Liver (tissue), 9 donors: ENCODE data around the gene IL2RA. TPM values are rescaled to one million over a fixed set of nuclear protein-coding genes. Genes with fewer than 3 reads are reported as not detected.
A peak's percentile ranks its signal among the peaks of the same experiment; 100 is the strongest.

ENCODE experiments used
- DNase-seq: peaks from one replicate; pipeline ENCODE4 v3.0.0-alpha.2; 2017; ENCODE audit warnings: low spot score
- H3K27ac ChIP-seq, 2 donors: one replicate each; pipeline ENCODE4 v1.7.0; 2013; ENCODE audit warnings: inconsistent platforms in 2 of 2, low read length in 2 of 2, control low read depth in 1 of 2, low read depth in 1 of 2, mild to moderate bottlenecking in 1 of 2
- H3K27me3 ChIP-seq, 4 donors: one replicate each; pipeline versions ENCODE4 v1.6.1 to v1.7.0; 2013; ENCODE audit warnings: low read length in 3 of 4, inconsistent platforms in 1 of 4, mild to moderate bottlenecking in 1 of 4, moderate library complexity in 1 of 4; ENCODE audit not compliant: control insufficient read depth in 4 of 4, insufficient read depth in 4 of 4
- H3K36me3 ChIP-seq, 4 donors: one replicate each; pipeline versions ENCODE4 v1.6.1 to v1.7.0; 2013; ENCODE audit warnings: low read length in 3 of 4, mild to moderate bottlenecking in 3 of 4, low read depth in 1 of 4, moderate library complexity in 1 of 4; ENCODE audit not compliant: control insufficient read depth in 4 of 4, insufficient read depth in 3 of 4
- H3K4me1 ChIP-seq, 4 donors: one replicate each; pipeline versions ENCODE4 v1.6.1 to v1.7.0; 2013; ENCODE audit warnings: low read length in 3 of 4, mild to moderate bottlenecking in 3 of 4, moderate library complexity in 1 of 4; ENCODE audit not compliant: control insufficient read depth in 4 of 4, insufficient read depth in 4 of 4
- H3K4me3 ChIP-seq, 3 donors: one replicate each; pipeline versions ENCODE4 v1.6.1 to v1.7.0; 2013; ENCODE audit warnings: low read length in 3 of 3, control low read depth in 1 of 3, low read depth in 1 of 3, mild to moderate bottlenecking in 1 of 3
- H3K9ac ChIP-seq, 2 donors: one replicate each; pipeline ENCODE4 v1.7.0; 2013; ENCODE audit warnings: low read length in 2 of 2, mild to moderate bottlenecking in 2 of 2, moderate library complexity in 2 of 2, control low read depth in 1 of 2, low read depth in 1 of 2
- H3K9me3 ChIP-seq, 4 donors: one replicate each; pipeline versions ENCODE4 v1.6.1 to v1.7.0; 2013; ENCODE audit warnings: low read length in 3 of 4; ENCODE audit not compliant: control insufficient read depth in 4 of 4
- ATF3 ChIP-seq: IDR thresholded peaks from 2 replicates; pipeline ENCODE4 v1.6.1; 2016; ENCODE audit warnings: antibody characterized with exemption
- CTCF ChIP-seq: fragments of 150-350 bp; IDR thresholded peaks from 2 replicates; pipeline ENCODE4 v1.5.1; 2017; ENCODE audit warnings: improper control_type of control experiment, low read depth, low read length; ENCODE audit not compliant: missing input control
- EGR1 ChIP-seq, 2 donors: IDR thresholded peaks; 2 replicates each; pipeline ENCODE4 v1.6.1; 2016 to 2018; ENCODE audit warnings: antibody characterized with exemption in 2 of 2, low read depth in 2 of 2
- FOXA1 ChIP-seq: IDR thresholded peaks from 2 replicates; pipeline ENCODE4 v1.6.1; 2016; ENCODE audit warnings: antibody characterized with exemption
- FOXA2 ChIP-seq: IDR thresholded peaks from 2 replicates; pipeline ENCODE4 v1.6.1; 2016; ENCODE audit warnings: antibody characterized with exemption
- GABPA ChIP-seq, 2 donors: IDR thresholded peaks in 1 of 2; conservative IDR thresholded peaks in 1 of 2; 2 replicates each; pipeline ENCODE4 v1.6.1; 2016; ENCODE audit warnings: antibody characterized with exemption in 2 of 2, mild to moderate bottlenecking in 1 of 2, moderate library complexity in 1 of 2
- HNF4A ChIP-seq, 2 donors: conservative IDR thresholded peaks; 2 replicates each; pipeline ENCODE4 v1.6.1; 2016; ENCODE audit warnings: antibody characterized with exemption in 2 of 2, mild to moderate bottlenecking in 2 of 2
- HNF4G ChIP-seq: IDR thresholded peaks from 2 replicates; pipeline ENCODE4 v1.6.1; 2016; ENCODE audit warnings: antibody characterized with exemption
- JUND ChIP-seq, 2 donors: IDR thresholded peaks; 2 replicates each; pipeline ENCODE4 v1.6.1; 2016; ENCODE audit warnings: antibody characterized with exemption in 2 of 2
- MAX ChIP-seq: IDR thresholded peaks from 2 replicates; pipeline ENCODE4 v1.6.1; 2016; ENCODE audit warnings: antibody characterized with exemption
- NR2F2 ChIP-seq: IDR thresholded peaks from 2 replicates; pipeline ENCODE4 v1.6.1; 2016; ENCODE audit warnings: antibody characterized with exemption
- REST ChIP-seq: IDR thresholded peaks from 2 replicates; pipeline ENCODE4 v1.6.1; 2016; ENCODE audit warnings: antibody characterized with exemption, mild to moderate bottlenecking
- RXRA ChIP-seq, 2 donors: IDR thresholded peaks; 2 replicates each; pipeline ENCODE4 v1.6.1; 2017 to 2018; ENCODE audit warnings: antibody characterized with exemption in 2 of 2, mild to moderate bottlenecking in 1 of 2
- SP1 ChIP-seq: IDR thresholded peaks from 2 replicates; pipeline ENCODE4 v1.6.1; 2018; ENCODE audit warnings: antibody characterized with exemption, mild to moderate bottlenecking
- YY1 ChIP-seq: IDR thresholded peaks from 2 replicates; pipeline ENCODE4 v1.6.1; 2016; ENCODE audit warnings: antibody characterized with exemption, mild to moderate bottlenecking
- WGBS: extraction: QIAGEN DNeasy Blood & Tissue Kit; methylation state at CpG from one replicate; pipeline ENCODE4 v1.1.7; 2013; 5-methylcytosine and 5-hydroxymethylcytosine counted together
- polyA plus RNA-seq, 2 donors: library from polyadenylated mRNA; stranded (reverse) in 1 of 2; unstranded in 1 of 2; fragments of 200-250 nt in 1 of 2; fragments of >200 nt in 1 of 2; fragmentation: Nextera tagmentation in 1 of 2; extraction: Ambion mirVana in 1 of 2; gene quantifications; one replicate each; pipeline versions ENCODE4 v1.2.1 to v1.2.3, GENCODE V29; 2013 to 2015
- total RNA-seq, 2 donors: library from RNA; depleted of rRNA; stranded (reverse); fragments of >200 nt; gene quantifications; one replicate each; pipeline ENCODE4 v1.2.3, GENCODE V29; 2014
- donor health status: healthy.
- donor health status: healthy.
- donor health status: healthy.
- donor health status: healthy.
- donor health status: healthy.

IL2RA gene
- total and polyA plus RNA-seq, 4 donors, result 0.46 to 1.6 TPM; not detected in 2

- TF ChIP-seq REST, result peak; percentile 40
- peak; percentile 66 for TF ChIP-seq YY1
- TF ChIP-seq HNF4A (conservative IDR thresholded peaks at IDR 0.05), result peak; percentile 35 to 74
- peak in 1 of 2 donors; percentile 76 for TF ChIP-seq EGR1 (IDR thresholded peaks at IDR 0.05; ENCODE audit: low read depth in 2 of 2)
- no peak for TF ChIP-seq CTCF
Observed at GRCh38 chr10:5968681-5969453, 93.3 kb downstream of the IL2RA start (continued).

- Histone ChIP-seq H3K27ac (peak overlapping the region; percentile 60 to 83), H3K36me3 (peaks cover 0 to 5% (median 2%) of the 10 kb centered on the region in 4 donors), H3K4me3 (no peak overlapping the region), H3K4me1 (peaks cover 19 to 52% (median 37%) of the 10 kb centered on the region in 4 donors), H3K9ac (no peak overlapping the region), H3K27me3 (no peaks in the 10 kb centered on the region), H3K9me3 (no peaks in the 10 kb centered on the region)
- TF ChIP-seq JUND (IDR thresholded peaks at IDR 0.05) (peak in 1 of 2 donors; percentile 40), REST (no peak), HNF4A (conservative IDR thresholded peaks at IDR 0.05) (peak in 1 of 2 donors; percentile 69)
- DNase-seq, result no peak
- WGBS, result 86% methylated on average over 5 of the region's 5 CpGs
Observed at GRCh38 chr10:5968037-5968680, 94.0 kb downstream of the IL2RA start.

- H3K4me1 ChIP-seq, result peaks cover 13 to 37% (median 25%) of the 10 kb centered on the region in 4 donors
- no peaks in the 10 kb centered on the region for H3K27me3 ChIP-seq
- 22% methylated on average over 8 of the region's 8 CpGs for WGBS
- H3K9me3 ChIP-seq, result no peaks in the 10 kb centered on the region
- H3K9ac ChIP-seq, result no peak overlapping the region
- H3K36me3 ChIP-seq, result peaks cover 0 to 18% (median 11%) of the 10 kb centered on the region in 4 donors
- peak overlapping the region; percentile 59 to 65 for H3K27ac ChIP-seq
- H3K4me3 ChIP-seq, result no peak overlapping the region
- no peak for DNase-seq
- TF ChIP-seq ATF3 (peak; percentile 69), FOXA2 (peak; percentile 83), SP1 (peak; percentile 86), CTCF (no peak), RXRA (IDR thresholded peaks at IDR 0.05) (peak; percentile 85 to 95), FOXA1 (peak; percentile 90), NR2F2 (no peak), GABPA (IDR thresholded peaks at IDR 0.05 in 1 of 2, conservative IDR thresholded peaks at IDR 0.05 in 1 of 2) (peak in 1 of 2 donors; percentile 61), HNF4G (peak; percentile 28), HNF4A (conservative IDR thresholded peaks at IDR 0.05) (peak; percentile 74 to 89), MAX (peak; percentile 95), YY1 (peak; percentile 95), JUND (IDR thresholded peaks at IDR 0.05) (peak; percentile 39 to 89)
Observed at GRCh38 chr10:5965266-5965665, 96.9 kb downstream of the IL2RA start.
